Fibroblast of lung (primary cell): Measurements from ENCODE around the gene DIAPH1.

Experiments
- EZH2 ChIP-seq: IDR thresholded peaks from 2 replicates; pipeline ENCODE4 v1.5.1; 2012; ENCODE audit warnings: low read length, control low read depth, mild to moderate bottlenecking; ENCODE audit errors: missing control alignments
- TF ChIP-seq, protein P1 (sequence below), 2 donors: IDR thresholded peaks in 1 of 2; conservative IDR thresholded peaks in 1 of 2; 1 replicate in 1 of 2; 2 replicates in 1 of 2; pipeline ENCODE4 v1.5.1; 2011 to 2012; ENCODE audit warnings: low read length in 2 of 2, control low read depth in 1 of 2, inconsistent platforms in 1 of 2, low read depth in 1 of 2, mild to moderate bottlenecking in 1 of 2

GRCh38 chr5:141494761-141495452 is 123.9 kb downstream of the DIAPH1 start:
- TF ChIP-seq, protein P1, sequence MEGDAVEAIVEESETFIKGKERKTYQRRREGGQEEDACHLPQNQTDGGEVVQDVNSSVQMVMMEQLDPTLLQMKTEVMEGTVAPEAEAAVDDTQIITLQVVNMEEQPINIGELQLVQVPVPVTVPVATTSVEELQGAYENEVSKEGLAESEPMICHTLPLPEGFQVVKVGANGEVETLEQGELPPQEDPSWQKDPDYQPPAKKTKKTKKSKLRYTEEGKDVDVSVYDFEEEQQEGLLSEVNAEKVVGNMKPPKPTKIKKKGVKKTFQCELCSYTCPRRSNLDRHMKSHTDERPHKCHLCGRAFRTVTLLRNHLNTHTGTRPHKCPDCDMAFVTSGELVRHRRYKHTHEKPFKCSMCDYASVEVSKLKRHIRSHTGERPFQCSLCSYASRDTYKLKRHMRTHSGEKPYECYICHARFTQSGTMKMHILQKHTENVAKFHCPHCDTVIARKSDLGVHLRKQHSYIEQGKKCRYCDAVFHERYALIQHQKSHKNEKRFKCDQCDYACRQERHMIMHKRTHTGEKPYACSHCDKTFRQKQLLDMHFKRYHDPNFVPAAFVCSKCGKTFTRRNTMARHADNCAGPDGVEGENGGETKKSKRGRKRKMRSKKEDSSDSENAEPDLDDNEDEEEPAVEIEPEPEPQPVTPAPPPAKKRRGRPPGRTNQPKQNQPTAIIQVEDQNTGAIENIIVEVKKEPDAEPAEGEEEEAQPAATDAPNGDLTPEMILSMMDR (conservative IDR thresholded peaks at IDR 0.05 in 1 of 2, IDR thresholded peaks at IDR 0.05 in 1 of 2; ENCODE audit: low read depth in 1 of 2, low read length in 2 of 2): no peak
- no peak for TF ChIP-seq EZH2
